Measurements from ENCODE around the gene MSH5. TPM values are rescaled to one million over a fixed set of nuclear protein-coding genes. Genes with fewer than 3 reads are reported as not detected.
A peak's percentile ranks its signal among the peaks of the same experiment; 100 is the strongest.

MSH5 gene
- total and polyA plus RNA-seq, 2 of the 13 experiments (the other 11 are each of a cell fraction or from before 2014, with no cell fraction given), result 10.2 to 38.7 TPM

GRCh38 chr6:31806470-31807272, 66.9 kb downstream of the MSH5 start, which contains the start of gene LSM2 (continued):
- peak; percentile 89 for TF ChIP-seq CTCF (CRISPR knock-in tag; IDR thresholded peaks at IDR 0.05)
- TF ChIP-seq ZNF414 (CRISPR knock-in tag; IDR thresholded peaks at IDR 0.05), result peak; percentile 66; the same call in 1 of the 2 replicates
- peak; percentile 87 for TF ChIP-seq ZNF350 (CRISPR knock-in tag; IDR thresholded peaks at IDR 0.05; ENCODE audit: borderline replicate concordance, low read depth)
- TF ChIP-seq, protein P1, sequence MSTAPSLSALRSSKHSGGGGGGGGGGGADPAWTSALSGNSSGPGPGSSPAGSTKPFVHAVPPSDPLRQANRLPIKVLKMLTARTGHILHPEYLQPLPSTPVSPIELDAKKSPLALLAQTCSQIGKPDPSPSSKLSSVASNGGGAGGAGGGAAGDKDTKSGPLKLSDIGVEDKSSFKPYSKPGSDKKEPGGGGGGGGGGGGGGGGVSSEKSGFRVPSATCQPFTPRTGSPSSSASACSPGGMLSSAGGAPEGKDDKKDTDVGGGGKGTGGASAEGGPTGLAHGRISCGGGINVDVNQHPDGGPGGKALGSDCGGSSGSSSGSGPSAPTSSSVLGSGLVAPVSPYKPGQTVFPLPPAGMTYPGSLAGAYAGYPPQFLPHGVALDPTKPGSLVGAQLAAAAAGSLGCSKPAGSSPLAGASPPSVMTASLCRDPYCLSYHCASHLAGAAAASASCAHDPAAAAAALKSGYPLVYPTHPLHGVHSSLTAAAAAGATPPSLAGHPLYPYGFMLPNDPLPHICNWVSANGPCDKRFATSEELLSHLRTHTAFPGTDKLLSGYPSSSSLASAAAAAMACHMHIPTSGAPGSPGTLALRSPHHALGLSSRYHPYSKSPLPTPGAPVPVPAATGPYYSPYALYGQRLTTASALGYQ (CRISPR knock-in tag; IDR thresholded peaks at IDR 0.05), result peak; percentile 78; the same call in 1 of the 2 replicates
- peak; percentile 76; the same call in 1 of the 2 replicates for TF ChIP-seq ZSCAN9 (CRISPR knock-in tag; IDR thresholded peaks at IDR 0.05; ENCODE audit: borderline replicate concordance)
- TF ChIP-seq, protein P2, sequence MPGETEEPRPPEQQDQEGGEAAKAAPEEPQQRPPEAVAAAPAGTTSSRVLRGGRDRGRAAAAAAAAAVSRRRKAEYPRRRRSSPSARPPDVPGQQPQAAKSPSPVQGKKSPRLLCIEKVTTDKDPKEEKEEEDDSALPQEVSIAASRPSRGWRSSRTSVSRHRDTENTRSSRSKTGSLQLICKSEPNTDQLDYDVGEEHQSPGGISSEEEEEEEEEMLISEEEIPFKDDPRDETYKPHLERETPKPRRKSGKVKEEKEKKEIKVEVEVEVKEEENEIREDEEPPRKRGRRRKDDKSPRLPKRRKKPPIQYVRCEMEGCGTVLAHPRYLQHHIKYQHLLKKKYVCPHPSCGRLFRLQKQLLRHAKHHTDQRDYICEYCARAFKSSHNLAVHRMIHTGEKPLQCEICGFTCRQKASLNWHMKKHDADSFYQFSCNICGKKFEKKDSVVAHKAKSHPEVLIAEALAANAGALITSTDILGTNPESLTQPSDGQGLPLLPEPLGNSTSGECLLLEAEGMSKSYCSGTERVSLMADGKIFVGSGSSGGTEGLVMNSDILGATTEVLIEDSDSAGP (CRISPR knock-in tag; IDR thresholded peaks at IDR 0.05; ENCODE audit: borderline replicate concordance), result peak; percentile 97
- TF ChIP-seq ZNF629 (CRISPR knock-in tag; conservative IDR thresholded peaks at IDR 0.05), result peak; percentile 46; the same call in 1 of the 2 replicates
- peak; percentile 97 for TF ChIP-seq HIVEP1 (CRISPR knock-in tag; IDR thresholded peaks at IDR 0.05)
- TF ChIP-seq SAFB2 (CRISPR knock-in tag; IDR thresholded peaks at IDR 0.05; ENCODE audit: borderline replicate concordance, low read depth), result peak; percentile 74; the same call in 1 of the 2 replicates
- TF ChIP-seq PRPF4 (IDR thresholded peaks at IDR 0.05; ENCODE audit: low read depth, low read length, poor library complexity, severe bottlenecking), result no peak
- TF ChIP-seq, protein P3, sequence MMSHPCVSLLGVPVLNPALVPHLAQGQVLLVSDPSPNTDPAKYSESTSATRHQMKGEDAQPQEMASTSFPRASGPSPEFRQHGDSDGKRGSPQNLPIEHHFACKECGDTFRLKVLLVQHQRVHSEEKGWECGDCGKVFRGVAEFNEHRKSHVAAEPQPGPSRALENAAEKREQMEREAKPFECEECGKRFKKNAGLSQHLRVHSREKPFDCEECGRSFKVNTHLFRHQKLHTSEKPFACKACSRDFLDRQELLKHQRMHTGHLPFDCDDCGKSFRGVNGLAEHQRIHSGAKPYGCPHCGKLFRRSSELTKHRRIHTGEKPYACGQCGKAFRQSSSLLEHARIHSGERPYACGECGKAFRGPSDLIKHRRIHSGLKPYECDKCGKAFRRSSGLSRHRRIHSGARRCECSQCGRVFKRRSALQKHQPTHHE (CRISPR knock-in tag; IDR thresholded peaks at IDR 0.05; ENCODE audit: borderline replicate concordance), result peak; percentile 93; the same call in 1 of the 2 replicates
- TF ChIP-seq ZNF891 (CRISPR knock-in tag; IDR thresholded peaks at IDR 0.05), result peak; percentile 93
- TF ChIP-seq ZFP41 (CRISPR knock-in tag; IDR thresholded peaks at IDR 0.05; ENCODE audit: borderline replicate concordance), result no peak
- peak; percentile 68; the same call in 1 of the 2 replicates for TF ChIP-seq SP5 (CRISPR knock-in tag; IDR thresholded peaks at IDR 0.05; ENCODE audit: borderline replicate concordance, low read depth)
- no peak for TF ChIP-seq TCF7 (IDR thresholded peaks at IDR 0.05; ENCODE audit: low read depth)
- TF ChIP-seq SOX5 (CRISPR knock-in tag; IDR thresholded peaks at IDR 0.05; ENCODE audit: borderline replicate concordance), result peak; percentile 54; the same call in 1 of the 2 replicates
- peak; percentile 84 for TF ChIP-seq CBX1 (IDR thresholded peaks at IDR 0.05; ENCODE audit: low read depth)
- TF ChIP-seq LCORL (IDR thresholded peaks at IDR 0.05), result no peak
- peak; percentile 63 for TF ChIP-seq LCORL (CRISPR knock-in tag; IDR thresholded peaks at IDR 0.05)
- TF ChIP-seq ZSCAN22 (CRISPR knock-in tag; IDR thresholded peaks at IDR 0.05), result peak; percentile 79; the same call in 1 of the 2 replicates
- TF ChIP-seq ISL2 (CRISPR knock-in tag; IDR thresholded peaks at IDR 0.05), result peak; percentile 61; the same call in 1 of the 2 replicates
- TF ChIP-seq MATR3 (CRISPR knock-in tag; IDR thresholded peaks at IDR 0.05), result no peak

Measured in HepG2 (cell line).